Body of pancreas (tissue), 4 donors: ENCODE measurements around the gene IDI1. TPM values are rescaled to one million over a fixed set of nuclear protein-coding genes. Genes with fewer than 3 reads are reported as not detected.
A peak's percentile ranks its signal among the peaks of the same experiment; 100 is the strongest.
"Not testable (repeated sequence)": the region's sequence is repeated elsewhere in the genome, so short reads cannot be mapped to it uniquely, and the experiment has no call there.

Experiments
- ATAC-seq: fragments of 150-250 bp; one replicate; pipeline ENCODE4 v1.9.1; 2016
- DNase-seq, 4 donors: peaks; one replicate each; pipeline ENCODE4 v3.0.0-alpha.2; 2019
- H3K27ac ChIP-seq, 4 donors: fragments of 200-600 bp; sonication (generic); 1 replicate in 3 of 4; 2 replicates in 1 of 4; pipeline versions ENCODE4 v1.5.1 to v1.6.1; 2016 to 2019; ENCODE audit warnings: mild to moderate bottlenecking in 1 of 4, mixed read lengths in 1 of 4, moderate library complexity in 1 of 4
- H3K27me3 ChIP-seq, 2 donors: fragments of 200-600 bp; sonication (generic); one replicate each; pipeline ENCODE4 v1.6.0; 2016; ENCODE audit warnings: mild to moderate bottlenecking in 1 of 2
- H3K36me3 ChIP-seq, 2 donors: fragments of 200-600 bp; sonication (generic); replicated peaks in 1 of 2; 2 replicates each; pipeline ENCODE4 v1.5.1; 2016; ENCODE audit warnings: low read depth in 2 of 2; ENCODE audit not compliant: insufficient read depth in 1 of 2
- H3K4me1 ChIP-seq: fragments of 200-600 bp; sonication (generic); one replicate; pipeline ENCODE4 v1.6.0; 2016
- H3K4me3 ChIP-seq, 2 donors: fragments of 200-600 bp; sonication (generic); 1 replicate in 1 of 2; 2 replicates in 1 of 2; pipeline ENCODE4 v1.5.1; 2016 to 2019
- H3K9me3 ChIP-seq, 3 donors: fragments of 200-600 bp; sonication (generic); 1 replicate in 2 of 3; 2 replicates in 1 of 3; pipeline ENCODE4 v1.5.1; 2016
- POLR2A ChIP-seq, 3 donors: fragments of 450-650 bp; IDR thresholded peaks; one replicate each; pipeline ENCODE4 v1.6.1; 2016; ENCODE audit warnings: antibody characterized with exemption in 3 of 3, mild to moderate bottlenecking in 2 of 3
- WGBS, 2 donors: methylation state at CpG; one replicate each; pipeline ENCODE4 v1.1.5; 2017; 5-methylcytosine and 5-hydroxymethylcytosine counted together
- intact Hi-C: fragments of 100-400 bp; cut with DNase I; formaldehyde crosslinking; loops from one replicate; pipeline ENCODE4 v1.15.1; 2023
- total RNA-seq, 2 donors: library from RNA; depleted of rRNA; stranded (reverse); fragments of >200 nt; gene quantifications; one replicate each; pipeline ENCODE4 v1.1.0, GENCODE V29; 2016
- TF ChIP-seq, protein P1 (sequence below), 7 experiments: fragments of 450-650 bp in 4 of 7; fragments of 200-600 bp in 3 of 7; sonication (generic) in 3 of 7; IDR thresholded peaks; one replicate each; pipeline ENCODE4 v1.5.1; 2016 to 2019; ENCODE audit warnings: antibody characterized with exemption in 7 of 7

The IDI1 gene
- total RNA-seq, 2 donors from 2014 or later: 15.6 to 20.4 TPM

DNA sequence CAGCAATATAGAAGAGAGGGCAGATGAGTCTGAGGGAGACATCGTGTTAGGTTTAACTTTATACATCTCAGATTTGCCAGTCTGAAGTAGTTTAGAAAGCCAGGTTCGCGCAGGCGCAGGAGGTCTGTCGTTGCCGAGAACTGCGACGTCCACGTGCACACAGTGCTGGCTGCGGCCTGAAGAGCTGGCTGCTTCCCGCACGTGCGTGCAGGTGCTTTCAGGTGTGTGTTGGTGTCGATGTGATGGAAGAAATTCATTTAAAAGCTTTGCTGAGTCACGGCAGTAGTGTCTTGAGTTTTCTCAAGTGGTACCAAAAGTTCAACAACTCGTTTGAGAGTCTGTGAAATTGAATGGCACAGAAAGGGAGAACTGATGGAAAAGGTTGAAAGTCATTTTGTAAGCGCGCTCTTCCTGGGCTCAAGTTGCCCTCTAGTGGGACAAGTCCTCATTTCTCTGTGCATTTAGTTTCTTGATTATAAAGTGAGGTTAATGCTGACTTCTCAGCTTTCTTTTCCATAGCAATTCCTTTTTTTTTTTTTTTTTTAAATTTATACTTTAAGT lies 25.9 kb upstream of the IDI1 start:
- Histone ChIP-seq H3K4me3 (no peak overlapping the region), H3K27me3 (no peaks in the 10 kb centered on the region), H3K9me3 (no peaks in the 10 kb centered on the region), H3K4me1 (no peaks in the 10 kb centered on the region), H3K27ac (no peak overlapping the region), H3K36me3 (peaks cover 5 to 11% of the 10 kb centered on the region in 2 donors)
- 87 to 89% methylated on average over 17 to 18 of the region's 18 CpGs for WGBS, 2 donors
- ATAC-seq (no peak), DNase-seq (no peak)
- intact Hi-C loops: no loop called here
- TF ChIP-seq, protein P1, sequence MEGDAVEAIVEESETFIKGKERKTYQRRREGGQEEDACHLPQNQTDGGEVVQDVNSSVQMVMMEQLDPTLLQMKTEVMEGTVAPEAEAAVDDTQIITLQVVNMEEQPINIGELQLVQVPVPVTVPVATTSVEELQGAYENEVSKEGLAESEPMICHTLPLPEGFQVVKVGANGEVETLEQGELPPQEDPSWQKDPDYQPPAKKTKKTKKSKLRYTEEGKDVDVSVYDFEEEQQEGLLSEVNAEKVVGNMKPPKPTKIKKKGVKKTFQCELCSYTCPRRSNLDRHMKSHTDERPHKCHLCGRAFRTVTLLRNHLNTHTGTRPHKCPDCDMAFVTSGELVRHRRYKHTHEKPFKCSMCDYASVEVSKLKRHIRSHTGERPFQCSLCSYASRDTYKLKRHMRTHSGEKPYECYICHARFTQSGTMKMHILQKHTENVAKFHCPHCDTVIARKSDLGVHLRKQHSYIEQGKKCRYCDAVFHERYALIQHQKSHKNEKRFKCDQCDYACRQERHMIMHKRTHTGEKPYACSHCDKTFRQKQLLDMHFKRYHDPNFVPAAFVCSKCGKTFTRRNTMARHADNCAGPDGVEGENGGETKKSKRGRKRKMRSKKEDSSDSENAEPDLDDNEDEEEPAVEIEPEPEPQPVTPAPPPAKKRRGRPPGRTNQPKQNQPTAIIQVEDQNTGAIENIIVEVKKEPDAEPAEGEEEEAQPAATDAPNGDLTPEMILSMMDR (IDR thresholded peaks at IDR 0.05): peak in 1 of 7 experiments; percentile 9
- no peak for TF ChIP-seq POLR2A (IDR thresholded peaks at IDR 0.05)

DNA sequence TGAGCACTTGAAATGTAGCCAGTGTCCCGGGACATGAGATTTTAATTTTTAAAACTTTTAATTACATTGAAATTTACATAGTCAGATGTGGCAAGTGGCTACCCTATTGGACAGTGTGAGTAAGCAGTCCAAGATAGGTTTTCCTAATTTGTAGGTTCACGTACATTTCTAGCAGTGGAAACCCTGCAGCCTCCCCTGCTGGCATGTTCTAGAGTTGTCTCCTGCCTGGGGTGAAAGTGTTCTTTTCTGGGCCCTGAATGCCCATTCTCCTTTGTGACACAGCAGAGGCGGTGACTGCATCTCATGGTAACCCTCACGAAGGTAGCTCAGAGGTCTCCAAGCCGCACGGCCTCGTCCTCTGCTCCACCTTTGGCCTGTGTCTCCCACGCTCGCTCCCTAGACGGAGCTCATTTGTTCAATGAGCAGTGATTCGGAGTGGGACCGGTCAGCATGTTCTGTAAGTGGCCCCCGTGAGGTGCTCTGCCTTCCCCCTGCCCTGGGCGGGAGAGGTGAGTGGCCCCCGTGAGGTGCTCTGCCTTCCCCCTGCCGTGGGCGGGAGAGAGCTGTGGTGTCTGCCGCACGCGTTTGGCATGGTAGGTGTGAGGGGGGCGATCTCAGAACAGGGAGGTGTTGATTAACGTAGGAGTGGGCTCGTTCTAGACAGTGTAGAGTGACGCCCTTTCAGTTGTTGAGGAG lies 25.3 kb upstream of the IDI1 start:
- no peak overlapping the region for H3K27ac ChIP-seq
- peaks cover 5 to 8% of the 10 kb centered on the region in 2 donors for H3K36me3 ChIP-seq
- intact Hi-C loops: no loop called here
- 94 to 95% methylated on average over 18 to 24 of the region's 24 CpGs for WGBS, 2 donors
- no peaks in the 10 kb centered on the region for H3K27me3 ChIP-seq
- no peaks in the 10 kb centered on the region for H3K9me3 ChIP-seq
- ATAC-seq (no peak), DNase-seq (no peak)
- TF ChIP-seq POLR2A (IDR thresholded peaks at IDR 0.05): no peak
- H3K4me3 ChIP-seq: no peak overlapping the region
- H3K4me1 ChIP-seq: no peaks in the 10 kb centered on the region

DNA sequence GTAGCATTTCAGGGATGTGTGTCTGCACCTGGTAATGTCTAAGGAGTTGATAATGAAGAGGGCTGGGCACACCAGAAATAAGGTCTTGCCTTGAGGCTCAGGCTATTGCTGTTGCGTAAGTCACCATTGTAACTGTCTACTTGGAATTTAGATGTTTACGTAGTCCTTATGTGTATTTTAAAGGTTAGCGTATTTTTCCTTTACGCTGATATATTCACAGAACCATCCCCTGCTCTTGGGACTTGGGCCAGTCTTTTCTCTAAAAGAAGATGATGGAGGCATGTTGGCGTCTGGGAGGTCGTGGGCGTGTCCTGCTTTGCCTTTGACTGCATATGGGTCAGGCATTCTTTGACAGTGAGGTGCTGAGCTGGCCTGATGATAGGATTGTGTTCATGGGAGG lies 22.0 kb upstream of the IDI1 start:
- intact Hi-C loops: no loop called here
- Histone ChIP-seq H3K4me3 (no peak overlapping the region), H3K4me1 (no peaks in the 10 kb centered on the region), H3K27me3 (no peaks in the 10 kb centered on the region), H3K36me3 (peaks cover 4 to 5% of the 10 kb centered on the region in 2 donors), H3K27ac (no peak overlapping the region), H3K9me3 (no peaks in the 10 kb centered on the region)
- ATAC-seq: no peak
- TF ChIP-seq, protein P1 (IDR thresholded peaks at IDR 0.05): no peak
- no peak for TF ChIP-seq POLR2A (IDR thresholded peaks at IDR 0.05)
- 87% methylated on average over 7 of the region's 7 CpGs for WGBS, 2 donors
- DNase-seq: no peak

- no peak overlapping the region for H3K4me3 ChIP-seq
- no peaks in the 10 kb centered on the region for H3K27me3 ChIP-seq
- H3K36me3 ChIP-seq: peaks cover 3 to 4% of the 10 kb centered on the region in 2 donors
- DNase-seq (no peak), ATAC-seq (no peak)
- WGBS, 2 donors: 85 to 92% methylated on average over 10 of the region's 10 CpGs
- no peaks in the 10 kb centered on the region for H3K4me1 ChIP-seq
- no peak overlapping the region for H3K27ac ChIP-seq
- intact Hi-C loops: no loop called here
- H3K9me3 ChIP-seq: no peaks in the 10 kb centered on the region
- TF ChIP-seq, protein P1 (IDR thresholded peaks at IDR 0.05): no peak
- TF ChIP-seq POLR2A (IDR thresholded peaks at IDR 0.05): no peak
These were observed 19.8 kb upstream of the IDI1 start for GRCh38 chr10:1068380-1069361.

GRCh38 chr10:1066734-1067133 lies 17.8 kb upstream of the IDI1 start:
- DNase-seq, H3K27me3 ChIP-seq, H3K27ac ChIP-seq, H3K36me3 ChIP-seq, H3K4me1 ChIP-seq, ATAC-seq, intact Hi-C loops, H3K9me3 ChIP-seq, H3K4me3 ChIP-seq: not testable (repeated sequence)
- WGBS, 2 donors: 87 to 92% methylated on average over 8 of the region's 8 CpGs
